ENCODE results near the gene MMP12. TPM values are rescaled to one million over a fixed set of nuclear protein-coding genes. Genes with fewer than 3 reads are reported as not detected.
"Not testable (repeated sequence)": the region's sequence is repeated elsewhere in the genome, so short reads cannot be mapped to it uniquely, and the experiment has no call there.

The MMP12 gene
- total and polyA plus RNA-seq, 2 donors (not counting 1 experiment from before 2014, with no cell fraction given) = 0.27 to 0.83 TPM

GRCh38 chr11:102911758-102912481 is 37.1 kb upstream of the MMP12 start:
- Histone ChIP-seq H3K27me3 (ENCODE audit: control insufficient read depth, insufficient read depth, low read length) (no peaks in the 10 kb centered on the region), H3K9ac (ENCODE audit: insufficient read depth, low read length) (no peak overlapping the region), H3K4me3 (replicated peaks in 1 of 4; ENCODE audit: control extremely low read depth in 1 of 4, insufficient read depth in 1 of 4, low read depth in 3 of 4, low read length in 4 of 4) (no peak overlapping the region), H3K27ac (ENCODE audit: insufficient read depth, low read length) (no peak overlapping the region), H3K9me3 (ENCODE audit: control insufficient read depth, insufficient read depth, low read depth, low read length) (no peaks in the 10 kb centered on the region), H3K4me1 (ENCODE audit: control insufficient read depth, extremely low read depth, insufficient read depth, low read length) (no peaks in the 10 kb centered on the region), H4K20me1 (ENCODE audit: control insufficient read depth, extremely low read depth, insufficient read depth, low read length) (no peaks in the 10 kb centered on the region), H3K4me2 (ENCODE audit: extremely low read depth, insufficient read depth, low read length) (no peak overlapping the region), H3K79me2 (ENCODE audit: control insufficient read depth, insufficient read depth, low read length) (no peaks in the 10 kb centered on the region), H3K36me3 (ENCODE audit: control insufficient read depth, insufficient read depth, low read length) (no peaks in the 10 kb centered on the region), H2AFZ (ENCODE audit: low read length) (no peak overlapping the region)
- TF ChIP-seq CTCF (conservative IDR thresholded peaks at IDR 0.05 in 1 of 2, IDR thresholded peaks at IDR 0.05 in 1 of 2; ENCODE audit: low read depth in 1 of 2, low read length in 2 of 2) = no peak
- TF ChIP-seq EZH2 (IDR thresholded peaks at IDR 0.05; ENCODE audit: low read length, missing control alignments) = no peak
- DNase-seq (ENCODE audit: low read depth in 2 of 2) = no peak

GRCh38 chr11:102905848-102906247 is 31.1 kb upstream of the MMP12 start:
- not testable (repeated sequence) for H3K27me3 ChIP-seq (ENCODE audit: control insufficient read depth, insufficient read depth, low read length); H3K79me2 ChIP-seq (ENCODE audit: control insufficient read depth, insufficient read depth, low read length); H3K9ac ChIP-seq (ENCODE audit: insufficient read depth, low read length); H3K4me1 ChIP-seq (ENCODE audit: control insufficient read depth, extremely low read depth, insufficient read depth, low read length); H3K4me3 ChIP-seq (replicated peaks in 1 of 4; ENCODE audit: control extremely low read depth in 1 of 4, insufficient read depth in 1 of 4, low read depth in 3 of 4, low read length in 4 of 4); H2AFZ ChIP-seq (ENCODE audit: low read length); H3K4me2 ChIP-seq (ENCODE audit: extremely low read depth, insufficient read depth, low read length); H3K36me3 ChIP-seq (ENCODE audit: control insufficient read depth, insufficient read depth, low read length); H3K27ac ChIP-seq (ENCODE audit: insufficient read depth, low read length); H3K9me3 ChIP-seq (ENCODE audit: control insufficient read depth, insufficient read depth, low read depth, low read length); H4K20me1 ChIP-seq (ENCODE audit: control insufficient read depth, extremely low read depth, insufficient read depth, low read length)
- DNase-seq (ENCODE audit: low read depth in 2 of 2) = peak in 1 of 2 donors; percentile 34

- H3K27me3 ChIP-seq (ENCODE audit: control insufficient read depth, insufficient read depth, low read length); H3K79me2 ChIP-seq (ENCODE audit: control insufficient read depth, insufficient read depth, low read length); H3K4me3 ChIP-seq (replicated peaks in 1 of 4; ENCODE audit: control extremely low read depth in 1 of 4, insufficient read depth in 1 of 4, low read depth in 3 of 4, low read length in 4 of 4); H4K20me1 ChIP-seq (ENCODE audit: control insufficient read depth, extremely low read depth, insufficient read depth, low read length); H3K9ac ChIP-seq (ENCODE audit: insufficient read depth, low read length); H3K36me3 ChIP-seq (ENCODE audit: control insufficient read depth, insufficient read depth, low read length); H2AFZ ChIP-seq (ENCODE audit: low read length); H3K4me1 ChIP-seq (ENCODE audit: control insufficient read depth, extremely low read depth, insufficient read depth, low read length); H3K9me3 ChIP-seq (ENCODE audit: control insufficient read depth, insufficient read depth, low read depth, low read length); DNase-seq (ENCODE audit: low read depth in 2 of 2); H3K4me2 ChIP-seq (ENCODE audit: extremely low read depth, insufficient read depth, low read length); H3K27ac ChIP-seq (ENCODE audit: insufficient read depth, low read length): not testable (repeated sequence)
Measured at GRCh38 chr11:102903895-102904294, 29.1 kb upstream of the MMP12 start.

GRCh38 chr11:102900346-102900745 is 25.6 kb upstream of the MMP12 start:
- H3K9ac ChIP-seq (ENCODE audit: insufficient read depth, low read length) = no peak overlapping the region
- H3K9me3 ChIP-seq (ENCODE audit: control insufficient read depth, insufficient read depth, low read depth, low read length) = no peaks in the 10 kb centered on the region
- no peak for DNase-seq (ENCODE audit: low read depth in 2 of 2)
- H3K4me2 ChIP-seq (ENCODE audit: extremely low read depth, insufficient read depth, low read length) = no peak overlapping the region
- H4K20me1 ChIP-seq (ENCODE audit: control insufficient read depth, extremely low read depth, insufficient read depth, low read length) = no peaks in the 10 kb centered on the region
- no peaks in the 10 kb centered on the region for H3K79me2 ChIP-seq (ENCODE audit: control insufficient read depth, insufficient read depth, low read length)
- H3K27me3 ChIP-seq (ENCODE audit: control insufficient read depth, insufficient read depth, low read length) = no peaks in the 10 kb centered on the region
- H2AFZ ChIP-seq (ENCODE audit: low read length) = no peak overlapping the region
- TF ChIP-seq EZH2 (IDR thresholded peaks at IDR 0.05; ENCODE audit: low read length, missing control alignments) (no peak), CTCF (conservative IDR thresholded peaks at IDR 0.05 in 1 of 2, IDR thresholded peaks at IDR 0.05 in 1 of 2; ENCODE audit: low read depth in 1 of 2, low read length in 2 of 2) (no peak)
- H3K27ac ChIP-seq (ENCODE audit: insufficient read depth, low read length) = no peak overlapping the region
- no peaks in the 10 kb centered on the region for H3K4me1 ChIP-seq (ENCODE audit: control insufficient read depth, extremely low read depth, insufficient read depth, low read length)
- no peaks in the 10 kb centered on the region for H3K36me3 ChIP-seq (ENCODE audit: control insufficient read depth, insufficient read depth, low read length)
- H3K4me3 ChIP-seq (replicated peaks in 1 of 4; ENCODE audit: control extremely low read depth in 1 of 4, insufficient read depth in 1 of 4, low read depth in 3 of 4, low read length in 4 of 4) = no peak overlapping the region
